ENCODE results near the gene SERPINA9. TPM values are rescaled to one million over a fixed set of nuclear protein-coding genes. Genes with fewer than 3 reads are reported as not detected.
A peak's percentile ranks its signal among the peaks of the same experiment; 100 is the strongest.
"Not testable (repeated sequence)": the region's sequence is repeated elsewhere in the genome, so short reads cannot be mapped to it uniquely, and the experiment has no call there.

Gene SERPINA9
- total RNA-seq, 1 donor = not detected

DNA sequence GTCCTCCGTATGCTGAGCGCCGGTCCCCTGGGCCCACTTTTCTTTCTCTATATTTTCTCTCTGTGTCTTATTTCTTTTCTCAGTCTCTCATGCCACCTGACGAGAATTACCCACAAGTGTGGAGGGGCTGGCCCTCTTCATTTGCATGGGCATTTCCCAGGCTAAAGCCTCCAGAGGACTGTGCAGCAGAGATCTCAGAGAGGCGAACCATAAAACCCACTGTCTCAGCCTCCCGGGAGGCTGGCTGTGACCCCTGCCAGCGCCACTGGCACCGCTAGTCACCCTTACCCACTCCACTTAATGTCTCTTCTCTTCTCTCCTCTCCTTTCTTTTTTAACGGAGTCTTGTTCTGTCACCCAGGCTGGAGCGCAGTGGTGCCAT, 7.1 kb upstream of the SERPINA9 start:
- no peak for TF ChIP-seq CTCF (IDR thresholded peaks at IDR 0.05; ENCODE audit: insufficient read depth, low read length)
- H3K4me3 ChIP-seq (ENCODE audit: low read depth, low read length) = no peak overlapping the region
- no peak for DNase-seq (ENCODE audit: low read depth)

- not testable (repeated sequence) for H3K4me3 ChIP-seq (ENCODE audit: low read depth, low read length); DNase-seq (ENCODE audit: low read depth)
Observed at GRCh38 chr14:94482132-94483070, 6.4 kb upstream of the SERPINA9 start.

- no peak overlapping the region for H3K4me3 ChIP-seq (ENCODE audit: low read depth, low read length)
- TF ChIP-seq CTCF (IDR thresholded peaks at IDR 0.05; ENCODE audit: insufficient read depth, low read length) = no peak
- DNase-seq (ENCODE audit: low read depth) = peak; percentile 4
Observed at GRCh38 chr14:94481468-94482131, 5.6 kb upstream of the SERPINA9 start.

- peak; percentile 3 for DNase-seq (ENCODE audit: low read depth)
- no peak for TF ChIP-seq CTCF (IDR thresholded peaks at IDR 0.05; ENCODE audit: insufficient read depth, low read length)
- H3K4me3 ChIP-seq (ENCODE audit: low read depth, low read length) = no peak overlapping the region
Observed at GRCh38 chr14:94480809-94481208, 4.8 kb upstream of the SERPINA9 start.

GRCh38 chr14:94478420-94478819, 2.4 kb upstream of the SERPINA9 start:
- no peak for TF ChIP-seq CTCF (IDR thresholded peaks at IDR 0.05; ENCODE audit: insufficient read depth, low read length)
- no peak overlapping the region for H3K4me3 ChIP-seq (ENCODE audit: low read depth, low read length)
- DNase-seq (ENCODE audit: low read depth) = no peak

GRCh38 chr14:94474581-94475031, 1.4 kb downstream of the SERPINA9 start:
- H3K4me3 ChIP-seq (ENCODE audit: low read depth, low read length) = no peak overlapping the region
- no peak for TF ChIP-seq CTCF (IDR thresholded peaks at IDR 0.05; ENCODE audit: insufficient read depth, low read length)

More at GRCh38 chr14:94474581-94475031, 1.4 kb downstream of the SERPINA9 start:
- DNase-seq (ENCODE audit: low read depth) = no peak

All from fibroblast of the aortic adventitia (primary cell).